Islet of Langerhans (tissue), 1 donor: ENCODE results near the gene RAPGEF4.

Source experiments
- FAIRE-seq: peaks from one replicate; lab custom pipeline; 2011; peaks lifted over from hg19 to GRCh38; lab: Jason Lieb, UNC

The RAPGEF4 gene

GRCh38 chr2:172908275-172908674 is 172.6 kb downstream of the RAPGEF4 start:
- FAIRE-seq: no peak

GRCh38 chr2:172909454-172909853 is 173.8 kb downstream of the RAPGEF4 start:
- FAIRE-seq: no peak

GRCh38 chr2:172912266-172912665 is 176.6 kb downstream of the RAPGEF4 start:
- FAIRE-seq: no peak

GRCh38 chr2:172914341-172915008 is 178.8 kb downstream of the RAPGEF4 start:
- no peak for FAIRE-seq

DNA sequence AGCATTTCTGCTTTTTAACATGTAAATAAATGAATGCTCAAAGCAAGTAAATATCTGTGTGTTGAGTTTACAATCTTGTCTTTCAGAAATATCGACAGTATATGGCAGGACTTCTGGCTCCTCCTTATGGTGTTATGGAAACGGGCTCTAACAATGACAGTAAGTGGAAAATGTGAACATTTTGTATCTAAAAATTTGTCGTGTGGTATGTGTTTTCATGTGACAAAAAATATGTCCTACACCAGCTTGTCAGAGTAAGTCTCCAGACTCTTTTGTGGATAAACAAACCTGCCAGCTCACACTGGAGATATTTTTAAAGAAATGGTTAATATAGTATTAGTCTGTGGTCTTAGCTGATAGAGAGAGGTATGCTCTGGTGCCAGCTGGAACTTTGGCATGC is 182.1 kb downstream of the RAPGEF4 start:
- FAIRE-seq: no peak

DNA sequence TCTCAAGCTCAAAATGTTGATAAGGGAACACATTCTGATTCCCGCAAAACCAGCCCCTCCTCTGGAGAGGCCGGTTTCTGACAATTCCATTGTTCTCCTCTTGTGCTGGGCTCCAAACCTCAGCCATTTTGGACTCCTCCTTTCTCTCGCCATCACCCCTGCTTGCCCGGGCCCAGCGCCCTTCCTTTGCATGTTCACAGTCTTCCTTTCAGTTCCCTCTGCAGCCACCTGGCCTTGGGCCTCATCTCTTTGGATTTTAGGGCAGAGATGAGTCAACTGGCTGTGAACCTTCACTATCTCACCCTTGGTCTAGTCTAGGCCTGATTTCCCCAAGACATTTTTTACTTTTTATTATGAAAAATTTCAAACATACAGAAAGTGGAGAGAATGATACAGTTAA is 184.1 kb downstream of the RAPGEF4 start:
- FAIRE-seq: no peak

GRCh38 chr2:172921532-172922236 is 186.0 kb downstream of the RAPGEF4 start:
- FAIRE-seq: no peak

DNA sequence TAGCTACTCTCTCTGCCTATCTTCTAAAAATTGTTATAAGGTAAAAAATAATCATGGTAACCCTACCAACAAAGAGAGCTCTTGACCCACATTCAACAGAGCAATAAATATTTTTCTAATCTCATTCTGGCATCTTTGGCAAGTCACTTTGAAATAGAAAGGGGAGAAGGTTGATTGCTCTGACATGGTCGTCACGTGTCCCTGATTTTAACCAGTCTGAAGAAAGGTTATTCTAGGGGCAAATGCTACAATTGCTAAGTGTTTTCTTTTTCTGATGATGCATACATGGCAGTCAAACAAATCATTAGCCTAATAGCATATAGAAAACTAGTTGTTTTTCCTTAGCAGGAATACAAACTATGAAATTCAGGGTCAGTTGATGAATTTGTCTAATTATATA is 186.7 kb downstream of the RAPGEF4 start:
- FAIRE-seq: no peak

DNA sequence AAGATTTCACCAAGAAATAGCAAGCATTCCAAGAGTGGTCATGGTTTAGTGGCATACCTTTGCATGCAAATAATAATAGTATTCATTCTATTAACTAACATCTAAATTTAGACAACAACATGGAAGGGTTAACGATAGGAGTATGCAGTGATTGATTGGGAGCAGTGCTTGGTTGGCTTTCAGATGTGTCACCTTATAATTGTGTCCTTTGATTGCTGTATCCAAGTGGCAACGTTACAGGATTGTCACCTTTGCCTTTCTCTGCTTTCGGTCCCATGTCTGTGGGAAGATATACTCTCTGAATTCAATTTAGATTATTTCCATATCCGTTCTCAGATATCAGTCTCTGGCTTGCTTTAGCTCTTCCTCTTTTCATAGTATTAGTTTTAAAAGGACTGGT is 187.2 kb downstream of the RAPGEF4 start:
- FAIRE-seq: no peak

- no peak for FAIRE-seq
Measured at GRCh38 chr2:172924097-172924660, 188.5 kb downstream of the RAPGEF4 start.

DNA sequence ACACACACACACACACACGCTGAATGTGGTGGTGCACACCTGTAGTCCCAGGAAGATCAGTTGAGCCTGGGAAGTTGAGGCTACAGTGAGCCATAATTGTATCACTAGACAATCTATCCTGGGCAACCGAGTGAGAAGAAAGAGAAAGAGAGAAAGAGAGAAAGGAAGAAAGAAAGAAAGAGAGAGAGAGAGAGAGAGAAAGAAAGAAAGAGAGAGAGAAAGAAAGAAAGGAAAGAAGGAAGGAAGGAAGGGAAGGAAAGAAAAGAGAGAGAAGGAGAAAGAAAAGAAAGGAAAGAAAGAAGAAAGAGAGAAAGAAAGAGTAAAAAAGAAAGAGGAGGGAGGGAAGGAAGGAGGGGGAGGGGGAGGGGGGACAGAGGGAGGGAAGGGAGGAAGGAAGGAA is 190.0 kb downstream of the RAPGEF4 start:
- no peak for FAIRE-seq

- FAIRE-seq: no peak
Measured at GRCh38 chr2:172926785-172927640, 191.4 kb downstream of the RAPGEF4 start.

GRCh38 chr2:172927641-172928357 is 192.2 kb downstream of the RAPGEF4 start:
- no peak for FAIRE-seq

- peak; percentile 88 for FAIRE-seq
Measured at GRCh38 chr2:172928756-172929155, 193.1 kb downstream of the RAPGEF4 start.

- no peak for FAIRE-seq
Measured at GRCh38 chr2:172929644-172930043, 194.0 kb downstream of the RAPGEF4 start.

- no peak for FAIRE-seq
Measured at GRCh38 chr2:172930871-172931255, 195.2 kb downstream of the RAPGEF4 start.

- FAIRE-seq: no peak
Measured at GRCh38 chr2:172931256-172931894, 195.7 kb downstream of the RAPGEF4 start.

DNA sequence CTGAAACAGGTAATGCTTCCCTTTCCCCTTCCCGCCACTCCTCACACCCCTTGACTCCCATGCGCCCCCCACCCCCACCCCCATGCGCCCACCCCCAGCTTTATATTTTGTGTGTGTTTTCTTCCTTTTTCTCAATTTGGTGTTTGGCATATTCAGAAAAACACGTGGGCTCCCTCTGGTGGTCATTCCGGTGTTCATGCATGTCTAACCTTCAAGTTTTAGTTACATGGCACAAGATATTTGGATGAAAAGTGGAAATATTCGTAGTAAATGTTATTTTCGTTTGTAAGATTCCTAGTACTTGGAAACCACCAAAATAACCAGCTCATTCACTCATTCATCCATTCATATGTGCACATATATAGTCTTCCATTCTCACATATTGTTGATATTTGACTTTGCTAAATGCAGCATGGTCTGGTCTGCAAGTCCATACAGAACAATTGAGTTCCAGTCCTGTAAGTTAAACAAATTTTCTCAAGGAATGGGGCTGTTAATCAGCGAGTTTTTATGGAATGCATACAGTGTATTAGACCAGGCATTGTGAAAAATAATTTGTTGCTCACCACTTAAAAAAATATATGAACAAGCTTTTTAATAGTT is 196.4 kb downstream of the RAPGEF4 start:
- peak; percentile 97 for FAIRE-seq

GRCh38 chr2:172937884-172938712 is 202.5 kb downstream of the RAPGEF4 start:
- no peak for FAIRE-seq

- no peak for FAIRE-seq
Measured at GRCh38 chr2:172938713-172939375, 203.2 kb downstream of the RAPGEF4 start.
